K562 (cell line): ENCODE data around the gene GNA15. TPM values are rescaled to one million over a fixed set of nuclear protein-coding genes. Genes with fewer than 3 reads are reported as not detected.

Experiments
- ATAC-seq: fragments of 200-7000 bp; cut with Tn5 transposase; 3 replicates; pipeline ENCODE4 v1.9.1; 2020; ENCODE audit warnings: moderate library complexity
- BruUV-seq: library from RNA; stranded (reverse); fragments of 400-500 nt; replicated peaks from 2 replicates; lab custom pipeline; 2021; lab: Mats Ljungman, UMichigan
- CTCF ChIA-PET: fragments of 300-600 bp; formaldehyde crosslinking; extraction: SDS; loops from one replicate; lab custom pipeline; 2021; ENCODE audit warnings: low intra/inter-chr PET ratio; lab: Yijun Ruan, JAX
- POLR2A ChIA-PET: fragments of 300-600, 350-650 bp; sonication (Branson Sonifier 250); formaldehyde crosslinking; extraction: SDS; loops from one replicate; lab custom pipeline; 2021; ENCODE audit warnings: antibody characterized with exemption, inconsistent platforms; lab: Yijun Ruan, JAX
- DNase-seq, 4 experiments: peaks; one replicate each; pipeline versions ENCODE4 v3.0.0 to v3.0.0-alpha.2; 2011 to 2018; ENCODE audit warnings: low spot score in 3 of 4, mixed read lengths in 3 of 4; ENCODE audit errors: extremely low read depth in 1 of 4
- FAIRE-seq: peaks from 2 replicates; lab custom pipeline; 2011; peaks lifted over from hg19 to GRCh38; lab: Jason Lieb, UNC
- H2AFZ ChIP-seq: 2 replicates; pipeline ENCODE4 v1.6.0; 2011; ENCODE audit warnings: low read depth, low read length, control low read depth, inconsistent platforms
- H3K27ac ChIP-seq: fragments of 200-600 bp; 3 replicates; pipeline ENCODE4 v1.8.0; 2011; ENCODE audit warnings: low read depth, mild to moderate bottlenecking, control low read depth, inconsistent platforms, low read length, moderate library complexity, mixed read lengths; ENCODE audit errors: extremely low read depth
- H3K27me3 ChIP-seq, 2 experiments: fragments of 300-600 bp in 1 of 2; 2 replicates in 1 of 2; 3 replicates in 1 of 2; pipeline versions ENCODE4 v1.6.0 to v1.8.0; 2011; ENCODE audit warnings: inconsistent platforms in 2 of 2, low read length in 2 of 2, mild to moderate bottlenecking in 1 of 2, mixed read lengths in 1 of 2, moderate library complexity in 1 of 2; ENCODE audit not compliant: control insufficient read depth in 2 of 2, insufficient read depth in 2 of 2
- H3K36me3 ChIP-seq: fragments of 300-600 bp; 3 replicates; pipeline ENCODE4 v1.8.0; 2011; ENCODE audit warnings: mild to moderate bottlenecking, low read length, inconsistent platforms; ENCODE audit not compliant: control insufficient read depth, insufficient read depth
- H3K4me1 ChIP-seq, 2 experiments: fragments of 200-600 bp in 1 of 2; replicated peaks in 1 of 2; 2 replicates in 1 of 2; 3 replicates in 1 of 2; pipeline versions ENCODE4 v1.5.1 to v1.8.0; 2011; ENCODE audit warnings: inconsistent platforms in 2 of 2, low read length in 2 of 2, mild to moderate bottlenecking in 1 of 2, mixed read lengths in 1 of 2, moderate library complexity in 1 of 2; ENCODE audit not compliant: control insufficient read depth in 2 of 2, insufficient read depth in 2 of 2
- H3K4me2 ChIP-seq: 2 replicates; pipeline ENCODE4 v1.6.1; 2011; ENCODE audit warnings: low read length, control low read depth, inconsistent platforms, mixed read lengths; ENCODE audit not compliant: insufficient read depth
- H3K4me3 ChIP-seq: fragments of 200-600 bp; sonication (generic), shearing (Covaris generic); 2 replicates; pipeline ENCODE4 v1.5.1; 2016; ENCODE audit warnings: control low read depth, inconsistent platforms
- H3K79me2 ChIP-seq: fragments of 200-600 bp; 3 replicates; pipeline ENCODE4 v1.8.0; 2011; ENCODE audit warnings: low read length, inconsistent platforms; ENCODE audit not compliant: control insufficient read depth, insufficient read depth
- H3K9ac ChIP-seq, 2 experiments: 2 replicates each; pipeline versions ENCODE4 v1.6.0 to v1.6.1; 2011; ENCODE audit warnings: low read depth in 2 of 2, low read length in 2 of 2, control low read depth in 1 of 2, inconsistent platforms in 1 of 2, mild to moderate bottlenecking in 1 of 2, mixed read lengths in 1 of 2; ENCODE audit not compliant: insufficient read depth in 1 of 2
- H3K9me1 ChIP-seq: one replicate; pipeline ENCODE4 v1.6.0; 2011; ENCODE audit warnings: inconsistent platforms, mild to moderate bottlenecking, low read length, moderate library complexity; ENCODE audit not compliant: control insufficient read depth, insufficient read depth
- H3K9me3 ChIP-seq: replicated peaks from 2 replicates; pipeline ENCODE4 v1.5.1; 2011; ENCODE audit warnings: low read depth, low read length, inconsistent platforms; ENCODE audit not compliant: control insufficient read depth, insufficient read depth
- H4K20me1 ChIP-seq: replicated peaks from 2 replicates; pipeline ENCODE4 v1.6.1; 2011; ENCODE audit warnings: low read length, inconsistent platforms, mixed read lengths; ENCODE audit not compliant: control insufficient read depth, insufficient read depth
- ARID4B ChIP-seq: sonication (generic); formaldehyde crosslinking; IDR thresholded peaks from 2 replicates; pipeline ENCODE4 v1.8.0; 2022; ENCODE audit warnings: mild to moderate bottlenecking, missing genetic modification reagents
- CXXC5 ChIP-seq: fragments of 250-450 bp; sonication (Bioruptor Pico); IDR thresholded peaks from 2 replicates; pipeline ENCODE4 v1.8.0; 2022; ENCODE audit warnings: inconsistent platforms, mild to moderate bottlenecking, moderate library complexity
- DIDO1 ChIP-seq: fragments of 450-650 bp; IDR thresholded peaks from 2 replicates; pipeline ENCODE4 v1.6.1; 2016; ENCODE audit warnings: low read depth, missing biosample characterization, missing genetic modification characterization
- ILF3 ChIP-seq: fragments of 450-650 bp; IDR thresholded peaks from 2 replicates; pipeline ENCODE4 v1.6.1; 2018; ENCODE audit warnings: antibody characterized with exemption, mild to moderate bottlenecking, moderate library complexity, borderline replicate concordance
- MIER1 ChIP-seq: fragments of 450-650 bp; IDR thresholded peaks from 2 replicates; pipeline ENCODE4 v1.6.1; 2016; ENCODE audit warnings: antibody characterized with exemption, mild to moderate bottlenecking, low read depth
- MYNN ChIP-seq, 2 experiments: sonication (generic); formaldehyde crosslinking in 1 of 2; IDR thresholded peaks; 2 replicates each; pipeline versions ENCODE4 v1.5.0 to v1.6.1; 2016 to 2020; ENCODE audit warnings: antibody characterized with exemption in 1 of 2, missing genetic modification reagents in 1 of 2
- PHF20 ChIP-seq: fragments of 450-650 bp; IDR thresholded peaks from 2 replicates; pipeline ENCODE4 v1.6.1; 2018; ENCODE audit not compliant: partially characterized antibody
- POLR2G ChIP-seq: fragments of 200-400 bp; formaldehyde crosslinking; IDR thresholded peaks from 2 replicates; pipeline ENCODE4 v1.6.1; 2017; ENCODE audit warnings: low read depth, mild to moderate bottlenecking, antibody characterized with exemption, low read length, moderate library complexity
- RUNX1 ChIP-seq: sonication (generic); IDR thresholded peaks from 2 replicates; pipeline ENCODE4 v1.6.1; 2016; ENCODE audit warnings: antibody characterized with exemption, low read depth
- ZNF12 ChIP-seq: sonication (generic); formaldehyde crosslinking; IDR thresholded peaks from 2 replicates; pipeline ENCODE4 v1.4.0; 2020; ENCODE audit warnings: mild to moderate bottlenecking, missing genetic modification reagents
- ZNF77 ChIP-seq: fragments of 250-450 bp; sonication (Bioruptor Pico); IDR thresholded peaks from 2 replicates; pipeline ENCODE4 v1.5.0; 2020
- in situ Hi-C: fragments of 300-500 bp; cut with MboI; formaldehyde crosslinking; loops from 4 replicates; pipeline ENCODE4 v1.15.0; 2018; ENCODE audit warnings: inconsistent platforms, mixed read lengths
- intact Hi-C: fragments of 100-400 bp; cut with micrococcal nuclease; formaldehyde crosslinking; loops from 2 replicates; pipeline ENCODE4 v1.14.2; 2022
- polyA plus RNA-seq, 8 experiments: library from polyadenylated mRNA; depleted of rRNA in 4 of 8; stranded (reverse) in 5 of 8; unstranded in 3 of 8; fragments of >200 nt; fragmentation: Nextera tagmentation in 2 of 8; fragmentation: Illumina TruSeq in 1 of 8; extraction: Ambion mirVana in 2 of 8; extraction: Trizol in 1 of 8; gene quantifications; 2 replicates each; pipeline versions ENCODE4 v1.2.1 to v1.2.3, GENCODE V29; 2011 to 2014; ENCODE audit warnings: inconsistent platforms in 1 of 8, missing spikeins in 1 of 8
- total RNA-seq, 7 experiments: library from RNA; depleted of rRNA in 6 of 7; stranded (reverse); fragments of >200 nt in 6 of 7; fragmentation: Illumina TruSeq in 2 of 7; extraction: Trizol in 2 of 7; gene quantifications; 2 replicates each; pipeline versions ENCODE4 v1.2.1 to v1.2.3, GENCODE V29; 2011 to 2021; ENCODE audit warnings: low replicate concordance in 1 of 7

Gene GNA15
- total and polyA plus RNA-seq, 9 of the 15 experiments (the other 6 are each of a cell fraction or from before 2014, with no cell fraction given) = 0.03 to 0.24 (median 0.11) TPM; not detected in 1

- TF ChIP-seq CXXC5 (CRISPR knock-in tag) = no peak
- TF ChIP-seq ARID4B (CRISPR knock-in tag) = no peak
- TF ChIP-seq PHF20 = no peak
- no peak for TF ChIP-seq MIER1
- no peak for TF ChIP-seq RUNX1
- TF ChIP-seq ZNF12 = no peak
- no peak for TF ChIP-seq ZNF77 (CRISPR knock-in tag)
- no peak for TF ChIP-seq MYNN (IDR thresholded peaks at IDR 0.05)
- TF ChIP-seq MYNN (CRISPR knock-in tag; IDR thresholded peaks at IDR 0.05) = no peak
Measured at GRCh38 chr19:3138268-3138667, 2.4 kb downstream of the GNA15 start (continued).

GRCh38 chr19:3140667-3141038, 4.8 kb downstream of the GNA15 start:
- no peak for ATAC-seq
- in situ Hi-C loops (no loop called here), intact Hi-C loops (no loop called here)
- no peak overlapping the region for H3K4me2 ChIP-seq
- no TSS peak for BruUV-seq
- H3K27me3 ChIP-seq = no peaks in the 10 kb centered on the region
- DNase-seq = no peak
- H2AFZ ChIP-seq = no peak overlapping the region
- no peak overlapping the region for H3K27ac ChIP-seq
- H3K36me3 ChIP-seq = no peaks in the 10 kb centered on the region
- H3K9ac ChIP-seq = no peak overlapping the region
- no peaks in the 10 kb centered on the region for H4K20me1 ChIP-seq
- no peak for FAIRE-seq
- ChIA-PET POLR2A (interaction anchor here (0.6 to 0.8 kb wide), 2 partner anchors 191 to 229 kb away, joined by 3 to 4 read pairs; no protein-coding TSS in a partner anchor), CTCF (no interaction called here)
- no peaks in the 10 kb centered on the region for H3K79me2 ChIP-seq
- peaks cover 0 to 16% of the 10 kb centered on the region in 2 experiments; a peak in 3 of 5 replicates for H3K4me1 ChIP-seq
- H3K9me3 ChIP-seq = no peaks in the 10 kb centered on the region
- H3K4me3 ChIP-seq = no peak overlapping the region
- H3K9me1 ChIP-seq = no peaks in the 10 kb centered on the region
- TF ChIP-seq ILF3 (no peak), DIDO1 (tag) (no peak), POLR2G (no peak)
